ENCODE results near the gene USP11.

USP11 gene

GRCh38 chrX:47202316-47202715 lies 30.5 kb upstream of the USP11 start:
- TF ChIP-seq CTCF (IDR thresholded peaks at IDR 0.05; ENCODE audit: insufficient read depth, low read depth, low read length, missing control alignments) = no peak

GRCh38 chrX:47202877-47203276 lies 29.9 kb upstream of the USP11 start:
- no peak for TF ChIP-seq CTCF (IDR thresholded peaks at IDR 0.05; ENCODE audit: insufficient read depth, low read depth, low read length, missing control alignments)
- no peak for DNase-seq (ENCODE audit: low read depth)
- H3K4me3 ChIP-seq (ENCODE audit: low read length) = no peak overlapping the region

More at GRCh38 chrX:47202316-47202715, 30.5 kb upstream of the USP11 start:
- no peak overlapping the region for H3K4me3 ChIP-seq (ENCODE audit: low read length)
- no peak for DNase-seq (ENCODE audit: low read depth)

GRCh38 chrX:47204970-47205369 lies 27.8 kb upstream of the USP11 start:
- no peak for TF ChIP-seq CTCF (IDR thresholded peaks at IDR 0.05; ENCODE audit: insufficient read depth, low read depth, low read length, missing control alignments)
- no peak for DNase-seq (ENCODE audit: low read depth)
- no peak overlapping the region for H3K4me3 ChIP-seq (ENCODE audit: low read length)

GRCh38 chrX:47206316-47206715 lies 26.5 kb upstream of the USP11 start:
- H3K4me3 ChIP-seq (ENCODE audit: low read length) = no peak overlapping the region
- peak; percentile 37 for DNase-seq (ENCODE audit: low read depth)
- TF ChIP-seq CTCF (IDR thresholded peaks at IDR 0.05; ENCODE audit: insufficient read depth, low read depth, low read length, missing control alignments) = no peak

GRCh38 chrX:47208108-47208507 lies 24.7 kb upstream of the USP11 start:
- no peak for TF ChIP-seq CTCF (IDR thresholded peaks at IDR 0.05; ENCODE audit: insufficient read depth, low read depth, low read length, missing control alignments)
- no peak for DNase-seq (ENCODE audit: low read depth)
- H3K4me3 ChIP-seq (ENCODE audit: low read length) = no peak overlapping the region

GRCh38 chrX:47209508-47210238 lies 23.1 kb upstream of the USP11 start:
- no peak overlapping the region for H3K4me3 ChIP-seq (ENCODE audit: low read length)
- no peak for DNase-seq (ENCODE audit: low read depth)
- no peak for TF ChIP-seq CTCF (IDR thresholded peaks at IDR 0.05; ENCODE audit: insufficient read depth, low read depth, low read length, missing control alignments)

Measured in epithelial cell of esophagus (primary cell).